HG02610 (cell line): ENCODE data around the gene EVA1C.
"Not testable (repeated sequence)": the region's sequence is repeated elsewhere in the genome, so short reads cannot be mapped to it uniquely, and the experiment has no call there.

ENCODE experiments used
- ATAC-seq: cut with Tn5 transposase; IDR thresholded peaks from one replicate; pipeline ENCODE4 v1.9.1; 2021; ENCODE audit warnings: mild to moderate bottlenecking, moderate library complexity; ENCODE audit not compliant: unreplicated experiment

The EVA1C gene

GRCh38 chr21:32389337-32390015, 23.0 kb upstream of the EVA1C start:
- no peak for ATAC-seq

- ATAC-seq: not testable (repeated sequence)
Measured at GRCh38 chr21:32390537-32391224, 21.8 kb upstream of the EVA1C start.

DNA sequence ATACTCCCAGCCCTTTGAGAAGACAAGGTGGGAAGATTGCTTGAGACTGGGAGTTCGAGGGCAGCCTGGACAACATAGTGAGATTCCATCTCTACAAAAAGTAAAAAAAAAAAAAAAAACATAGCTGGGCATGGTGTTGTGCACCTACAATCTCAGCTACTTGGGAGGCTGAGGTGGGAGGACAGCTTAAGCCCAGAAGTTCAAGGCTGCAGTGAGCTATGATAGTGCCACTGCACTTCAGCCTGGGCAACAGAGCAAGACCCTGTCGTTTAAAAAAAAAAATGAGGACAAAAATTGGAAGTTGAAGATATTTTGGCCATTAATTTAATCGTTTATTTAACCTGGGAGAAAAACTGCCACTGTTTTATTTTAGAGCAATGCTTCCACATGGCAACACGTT, 20.8 kb upstream of the EVA1C start:
- no peak for ATAC-seq

- ATAC-seq: no peak
Measured at GRCh38 chr21:32392299-32392879, 20.1 kb upstream of the EVA1C start.

DNA sequence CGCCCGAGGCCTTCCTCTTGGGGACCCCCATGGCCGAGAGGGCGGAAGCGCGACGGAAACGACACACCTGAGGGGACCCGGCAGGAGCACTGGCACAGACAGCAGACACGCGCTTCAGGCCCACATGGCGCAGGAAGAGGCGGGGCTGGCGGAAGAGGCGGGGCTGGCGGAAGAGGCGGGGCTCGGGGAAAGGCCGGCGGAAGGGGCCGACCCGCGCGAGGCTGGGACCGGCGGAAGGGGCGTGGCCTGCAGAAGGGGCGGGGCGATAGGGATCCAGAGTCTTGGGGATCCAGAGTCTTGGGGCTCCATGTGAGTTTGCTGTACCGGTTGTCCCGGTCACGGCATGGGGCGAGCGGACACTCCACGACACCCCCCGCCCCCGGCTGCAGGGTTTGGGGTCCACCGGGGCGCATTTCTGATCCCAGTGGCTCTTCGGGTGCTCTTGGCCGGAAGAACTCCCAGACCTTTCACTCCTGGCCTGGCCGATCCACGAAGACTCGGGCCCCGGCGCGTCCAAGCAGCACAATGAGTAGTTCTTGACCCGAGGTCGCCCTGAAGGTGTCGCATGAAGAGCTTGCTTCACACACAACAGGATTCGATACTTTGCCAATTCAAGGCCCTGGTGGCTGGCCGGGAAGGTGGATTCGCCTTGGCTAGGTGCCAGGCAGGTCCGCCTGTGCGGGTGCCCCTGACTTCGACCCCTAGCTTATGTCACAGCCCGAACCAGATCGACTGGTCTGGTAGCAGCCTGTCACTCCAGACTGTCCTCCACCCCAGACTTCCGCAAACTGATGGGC, 19.4 kb upstream of the EVA1C start, which contains the start of gene URB1:
Gene URB1 (minus strand): TSS at position 133 of the 797 bp plus-strand sequence. CDS start 102 bp downstream, at position 31.
- ATAC-seq: peak; percentile 98

DNA sequence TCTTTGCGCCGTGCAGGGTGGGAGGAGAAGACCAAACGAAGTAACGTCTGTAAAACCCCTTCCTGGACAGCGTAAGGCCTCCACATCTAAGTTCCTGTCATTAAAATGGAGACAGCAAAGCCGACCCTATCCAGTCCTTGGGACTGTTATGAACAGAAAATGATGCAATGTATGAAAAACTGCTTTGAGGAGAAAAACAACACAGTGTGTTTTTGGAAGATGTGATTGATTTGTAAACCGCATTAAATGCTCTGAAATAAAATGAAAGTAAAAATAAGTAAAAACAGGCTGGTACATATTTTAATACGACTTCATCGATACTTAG, 18.9 kb upstream of the EVA1C start:
- ATAC-seq: no peak

- ATAC-seq: no peak
Measured at GRCh38 chr21:32403201-32403777, 9.2 kb upstream of the EVA1C start.

- ATAC-seq: no peak
Measured at GRCh38 chr21:32406405-32406804, 6.1 kb upstream of the EVA1C start.

GRCh38 chr21:32410291-32410690, 2.2 kb upstream of the EVA1C start:
- ATAC-seq: no peak

DNA sequence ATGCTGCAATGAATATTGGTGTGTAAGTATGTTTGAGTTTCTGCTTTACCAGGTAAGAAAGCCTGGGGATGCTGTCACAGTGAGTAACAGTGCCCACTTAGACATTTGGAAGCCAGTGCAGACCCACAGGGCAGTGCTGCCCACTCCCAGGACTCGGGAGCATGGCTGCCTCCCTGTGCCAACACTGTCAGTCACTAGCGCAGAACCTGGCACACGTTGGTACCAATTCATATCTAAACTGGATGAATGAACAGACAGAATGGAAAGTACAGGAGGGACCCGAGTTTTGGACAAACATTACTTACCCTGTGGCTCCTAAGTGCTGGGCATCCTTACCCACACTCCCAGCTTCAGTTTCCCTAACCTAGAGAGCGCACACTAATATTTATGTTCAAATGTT, 1.6 kb upstream of the EVA1C start:
- ATAC-seq: no peak

DNA sequence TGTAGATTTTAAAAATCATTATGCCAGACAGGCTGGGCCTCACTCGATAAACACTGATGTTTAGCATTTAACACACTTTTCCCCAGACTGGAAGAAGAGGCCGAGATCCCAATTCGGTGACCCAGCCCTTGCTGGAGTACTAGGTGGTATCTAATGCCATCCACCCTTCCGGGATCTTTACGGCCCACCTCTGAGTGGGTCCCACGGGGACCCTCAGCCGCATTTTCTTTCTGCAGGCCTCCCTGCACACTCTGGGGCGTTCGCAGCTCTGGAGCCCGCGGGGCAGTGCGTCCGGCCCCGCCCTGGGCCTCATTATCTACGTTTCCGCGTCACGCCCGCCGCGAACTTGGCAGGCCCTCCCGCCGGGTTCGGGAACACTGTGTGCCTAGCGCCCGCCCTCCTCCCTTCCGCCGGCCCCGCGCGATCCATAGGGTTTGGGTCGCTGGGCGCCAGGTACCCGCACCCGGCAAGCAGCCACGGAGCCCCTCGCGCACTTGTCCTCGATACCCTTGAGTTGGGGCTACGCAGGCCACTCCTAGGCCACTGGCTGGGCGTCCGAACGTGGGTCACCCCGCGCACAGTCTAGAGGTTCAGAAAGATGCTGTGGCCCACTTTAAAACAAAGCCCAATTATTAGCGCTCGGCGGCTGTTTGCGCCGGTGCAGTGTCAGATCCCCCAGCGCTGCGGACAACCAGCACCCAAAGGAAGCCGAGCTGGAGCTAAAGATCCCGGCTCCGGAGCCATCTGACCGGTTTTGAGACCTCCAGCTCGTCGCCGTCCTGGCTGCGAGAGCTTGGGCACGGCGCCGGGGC, 950 bp upstream of the EVA1C start:
- ATAC-seq: no peak

- no peak for ATAC-seq
Measured at GRCh38 chr21:32413015-32413504, 554 bp downstream of the EVA1C start.

DNA sequence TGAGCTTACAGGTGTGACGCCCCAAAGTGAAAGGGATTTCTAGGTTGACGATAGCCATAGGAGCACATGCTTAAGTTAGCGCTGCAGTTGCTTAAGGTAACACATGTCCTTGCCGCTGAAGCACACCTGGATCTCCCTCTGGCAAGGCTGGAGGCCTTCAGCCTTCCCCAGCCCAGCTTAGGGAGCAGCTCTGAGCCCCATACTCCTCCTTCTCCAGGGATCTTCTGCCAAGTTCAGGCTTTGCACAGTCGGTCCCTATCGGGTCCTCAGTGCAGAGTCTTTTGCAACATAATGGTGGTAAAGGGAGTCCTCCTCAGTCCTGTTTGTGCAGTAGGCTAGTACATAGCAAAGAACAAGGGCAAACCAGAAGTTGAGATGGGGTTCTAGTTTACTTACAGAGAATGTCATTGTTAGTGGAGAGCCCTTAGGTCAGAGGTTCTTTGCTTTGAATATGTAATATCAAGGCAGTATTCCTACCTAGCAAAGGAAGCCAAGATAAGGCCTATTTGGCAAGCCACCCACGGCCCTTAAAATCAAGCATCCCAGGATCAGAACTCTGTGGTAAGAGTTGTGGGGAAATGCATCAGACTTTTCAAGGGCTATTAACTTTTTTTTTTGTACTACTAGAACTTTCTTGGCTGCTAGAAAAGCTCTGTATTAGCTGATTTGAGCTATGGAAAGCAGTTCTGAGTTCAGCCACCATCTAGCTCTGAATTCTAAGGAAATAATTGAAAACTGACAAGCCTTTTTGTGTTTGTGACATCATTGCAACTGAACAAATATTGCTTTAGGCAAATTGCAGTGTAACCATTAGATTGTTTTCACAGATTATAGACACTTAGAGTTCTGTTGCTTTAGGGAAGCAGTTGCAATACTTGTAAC, 1.4 kb downstream of the EVA1C start:
- no peak for ATAC-seq

- ATAC-seq: no peak
Measured at GRCh38 chr21:32414579-32415358, 2.3 kb downstream of the EVA1C start.

- ATAC-seq: no peak
Measured at GRCh38 chr21:32415451-32416398, 3.2 kb downstream of the EVA1C start.

DNA sequence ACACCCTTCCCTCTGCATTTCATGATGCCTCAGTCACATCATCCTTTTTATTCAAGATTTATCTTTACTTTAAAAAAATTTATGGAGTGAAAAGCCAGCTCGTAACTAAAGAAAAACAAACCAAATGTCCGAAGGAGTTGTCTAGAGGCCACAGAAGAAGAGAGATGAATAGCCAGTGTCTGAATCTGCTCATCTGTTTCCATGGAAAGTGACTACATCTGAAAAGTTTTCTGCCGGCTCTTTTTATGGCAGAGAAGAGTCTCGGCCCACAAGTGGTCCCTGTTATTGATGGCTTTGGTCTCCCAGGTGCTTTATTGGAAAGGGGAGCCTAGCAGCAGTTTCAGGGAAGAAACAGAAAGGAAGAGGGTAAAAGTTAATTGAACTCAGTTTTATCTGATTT, 5.6 kb downstream of the EVA1C start:
- ATAC-seq: no peak

DNA sequence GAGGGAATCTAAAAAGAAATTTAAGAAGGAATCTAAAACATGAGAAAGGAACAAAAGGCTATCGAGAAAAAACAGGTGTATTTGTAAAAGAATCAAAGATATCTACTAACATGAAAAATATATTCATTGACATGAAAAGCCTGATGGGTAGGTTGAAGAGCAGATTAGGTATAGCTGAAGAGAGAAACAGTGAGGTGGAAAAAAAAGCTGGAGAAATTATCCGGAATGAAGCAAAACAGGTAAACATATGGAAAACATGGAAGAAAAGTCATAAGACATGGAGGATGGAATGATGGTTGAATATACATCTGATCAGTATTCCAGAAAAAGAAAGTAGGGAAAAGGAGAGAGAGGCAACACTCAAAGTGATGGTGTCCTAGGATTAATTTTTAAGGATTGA, 9.6 kb downstream of the EVA1C start:
- no peak for ATAC-seq
